Measurements from ENCODE around the gene KCNIP4.

- TF ChIP-seq ZNF274 (IDR thresholded peaks at IDR 0.05; ENCODE audit: low read depth, low read length) (no peak), YY1 (IDR thresholded peaks at IDR 0.05; ENCODE audit: insufficient read depth, insufficient read length) (no peak), SUZ12 (IDR thresholded peaks at IDR 0.05; ENCODE audit: extremely low read depth, insufficient read depth, insufficient read length) (no peak)
Observed at GRCh38 chr4:21898101-21898500, 50.5 kb downstream of the KCNIP4 start.
